Glomerular endothelial cell (primary cell): Measurements from ENCODE around the gene SCYL3. TPM values are rescaled to one million over a fixed set of nuclear protein-coding genes. Genes with fewer than 3 reads are reported as not detected.

Source experiments
- DNase-seq: peaks from one replicate; pipeline ENCODE4 v3.0.0-alpha.2; 2011; ENCODE audit warnings: low read depth, low spot score; ENCODE audit errors: extremely low read depth
- total RNA-seq: library from RNA; depleted of rRNA; stranded (reverse); fragments of >200 nt; gene quantifications from 2 replicates; pipeline ENCODE4 v1.2.3, GENCODE V29; 2015

SCYL3 gene
- total RNA-seq, 1 donor from 2014 or later: 4.1 TPM

DNA sequence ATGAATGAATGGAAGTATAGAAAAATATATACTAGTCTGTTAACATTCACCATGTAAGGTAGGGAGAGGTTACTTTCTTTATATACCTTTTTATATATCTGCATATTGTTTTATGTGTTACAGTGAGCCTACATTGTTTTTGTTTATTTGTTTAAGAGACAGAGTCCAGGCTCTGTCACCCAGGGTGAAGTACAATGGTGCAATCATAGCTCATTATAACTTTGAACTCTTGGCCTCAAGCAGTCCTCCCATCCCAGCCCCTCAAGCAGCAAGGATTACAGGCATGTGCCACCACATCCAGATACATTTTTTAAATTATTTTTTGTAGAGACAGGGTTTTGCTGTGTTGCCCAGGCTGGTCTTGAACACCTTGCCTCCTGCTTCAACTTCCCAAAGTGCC lies 7.4 kb upstream of the SCYL3 start:
- DNase-seq: no peak

GRCh38 chr1:169900571-169900970 lies 6.9 kb upstream of the SCYL3 start:
- DNase-seq: no peak

GRCh38 chr1:169899519-169900217 lies 6.0 kb upstream of the SCYL3 start:
- DNase-seq: no peak

DNA sequence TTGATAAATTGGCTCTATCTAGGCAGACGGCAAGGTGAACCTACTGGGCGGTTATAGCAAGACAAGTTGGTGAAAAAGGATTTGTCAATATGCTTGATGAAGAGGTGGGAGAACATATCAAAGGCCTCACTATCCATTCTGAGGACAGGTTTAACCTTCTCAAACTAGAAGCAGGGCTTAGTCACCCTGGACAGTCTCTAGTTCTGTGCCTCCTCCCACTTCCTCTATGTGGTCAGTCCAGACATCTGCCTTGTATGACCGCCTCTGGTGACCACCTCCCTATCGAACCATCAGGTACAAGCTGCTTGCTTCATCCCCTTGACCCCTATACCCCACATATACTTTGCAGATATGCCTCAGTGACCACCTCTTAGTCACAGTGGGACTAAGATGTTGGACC lies 2.3 kb upstream of the SCYL3 start:
- DNase-seq: no peak

DNA sequence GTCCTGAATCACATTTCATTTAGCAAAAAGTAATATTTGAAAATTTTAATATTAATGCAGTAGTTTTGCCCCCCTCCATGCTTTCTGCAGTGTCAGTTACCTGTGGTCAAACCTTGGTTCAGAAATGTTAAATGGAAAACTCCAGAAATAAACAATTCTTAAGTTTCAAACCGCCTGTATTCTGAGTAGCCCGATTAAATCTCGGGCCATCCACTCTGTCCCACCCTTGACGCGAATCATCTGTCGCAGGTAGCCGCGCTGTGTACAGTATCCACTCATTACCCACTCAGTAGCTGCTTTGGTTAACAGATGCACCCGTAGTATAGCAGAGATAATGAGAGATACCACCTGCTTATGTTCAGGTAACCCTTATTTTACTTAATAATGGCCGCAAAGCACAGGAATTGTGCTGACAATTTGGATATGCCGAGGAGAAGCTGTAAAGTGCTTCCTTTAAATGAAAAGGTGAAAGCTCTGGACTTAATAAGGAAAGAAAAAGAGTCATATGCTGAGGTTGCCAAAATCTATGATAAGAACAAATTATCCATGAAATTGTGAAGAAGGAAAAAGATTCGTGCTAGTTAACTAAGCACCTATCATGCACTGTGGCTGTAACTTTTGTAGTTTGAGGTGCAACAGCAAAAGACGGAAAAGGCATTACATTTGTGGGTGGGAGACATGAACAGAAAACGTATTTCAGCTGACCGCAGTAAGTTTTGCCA lies 889 bp upstream of the SCYL3 start:
- no peak for DNase-seq

- DNase-seq: no peak
Measured at GRCh38 chr1:169892927-169893644, 610 bp downstream of the SCYL3 start.

DNA sequence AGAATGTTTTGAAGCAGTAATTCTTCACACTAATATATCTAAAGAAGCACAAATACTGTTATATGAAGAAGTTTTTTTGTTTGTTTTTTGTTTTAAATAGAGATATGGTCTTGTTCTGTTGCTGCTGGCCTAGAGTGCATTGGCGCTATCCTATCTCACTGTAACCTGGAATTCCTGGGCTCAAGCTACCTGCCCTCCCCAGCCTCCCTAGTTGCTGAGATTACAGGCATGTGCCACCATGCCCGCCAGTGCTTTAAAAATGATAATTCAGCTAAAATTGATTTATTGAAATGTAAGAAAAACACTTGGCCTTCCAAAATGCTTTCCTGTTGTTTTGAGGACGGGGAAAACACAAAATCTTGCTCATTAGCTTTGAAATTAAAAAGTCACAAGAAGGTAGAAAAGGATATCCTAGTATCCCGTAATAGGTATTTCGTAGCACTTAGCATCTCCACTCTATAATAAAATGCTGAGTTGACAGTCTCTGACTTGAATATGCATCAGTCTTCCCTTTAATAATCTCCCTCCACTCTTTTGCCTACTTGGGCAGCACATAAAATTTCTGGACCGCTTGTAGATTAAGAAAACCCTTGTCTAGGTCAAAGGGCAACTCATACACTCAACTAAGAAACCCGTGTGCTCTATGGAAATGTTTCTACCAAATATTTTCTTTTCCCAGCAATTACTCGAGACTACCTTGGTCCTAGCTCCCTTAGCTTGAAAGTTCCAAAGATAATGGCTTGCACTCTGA lies 1.3 kb downstream of the SCYL3 start:
- DNase-seq: no peak

DNA sequence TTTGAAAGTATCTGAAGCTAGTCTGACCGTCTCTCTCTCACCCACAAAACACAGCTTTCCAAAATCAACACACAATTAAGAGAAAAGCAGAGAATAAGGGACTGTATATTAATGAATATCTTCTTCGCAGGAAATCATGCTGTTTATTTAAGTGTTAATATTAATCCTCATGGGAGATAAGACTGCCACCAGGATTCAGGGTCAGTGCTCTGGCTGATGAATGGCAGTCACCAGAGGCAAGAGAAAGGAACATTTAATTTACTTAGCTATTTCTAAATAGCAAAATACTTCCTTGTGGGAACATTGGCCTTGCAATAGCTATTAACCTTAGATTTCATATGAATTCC lies 2.2 kb downstream of the SCYL3 start:
- no peak for DNase-seq

DNA sequence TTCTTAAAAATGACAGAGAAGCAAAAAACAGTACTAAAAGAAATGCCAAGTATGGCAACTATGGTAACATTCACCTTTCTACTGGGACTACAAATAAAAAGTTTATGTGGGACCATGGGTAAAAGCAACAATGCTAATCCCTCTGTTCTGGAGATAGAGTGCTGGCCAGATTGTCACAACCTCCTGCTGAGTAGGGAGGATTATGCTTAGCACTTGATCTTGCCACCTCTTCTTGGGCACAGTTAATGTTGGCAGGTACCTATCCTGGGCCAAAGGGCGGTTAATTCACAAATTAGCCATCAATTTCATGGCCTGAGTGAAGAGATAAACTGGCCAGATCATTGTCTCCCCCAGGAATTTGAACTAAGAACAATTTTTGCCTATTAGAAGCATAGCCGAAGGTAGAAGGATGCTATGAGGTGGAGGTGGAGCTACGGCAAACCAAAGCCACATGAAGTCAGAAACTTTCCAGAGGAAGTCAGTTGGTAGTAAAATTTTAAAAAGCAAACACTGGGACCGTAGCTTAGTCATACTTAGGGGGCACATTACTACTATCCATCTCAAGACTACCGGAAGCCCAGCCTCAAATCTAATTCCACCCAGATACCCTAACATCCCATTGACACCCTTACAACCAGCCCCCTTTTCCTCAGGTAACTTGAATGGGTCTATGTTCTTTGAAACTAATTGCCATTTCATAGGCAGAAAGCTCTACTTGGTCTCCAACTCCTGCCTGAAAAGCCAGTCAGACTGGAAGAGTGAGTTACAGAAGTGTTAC lies 2.7 kb downstream of the SCYL3 start:
- no peak for DNase-seq

DNA sequence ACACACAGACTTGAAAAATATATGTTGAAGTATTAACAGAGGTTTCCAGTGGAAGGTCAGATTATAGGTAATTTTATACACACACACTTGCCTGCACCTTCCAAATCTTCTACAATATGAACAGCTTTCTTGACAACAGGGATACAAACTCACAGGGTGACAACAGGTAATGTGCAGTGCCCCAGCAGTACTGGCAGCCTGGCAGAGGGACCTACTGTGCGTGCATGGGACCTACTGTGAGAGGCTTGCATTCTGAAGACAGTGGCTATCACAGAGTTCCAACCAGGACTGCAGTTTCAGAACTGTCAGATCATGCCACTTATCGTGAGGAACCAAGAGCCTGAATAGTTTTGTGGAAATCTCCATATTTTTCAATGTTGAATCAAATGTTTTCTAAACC lies 3.8 kb downstream of the SCYL3 start:
- DNase-seq: no peak

- DNase-seq: no peak
Measured at GRCh38 chr1:169886931-169887330, 6.8 kb downstream of the SCYL3 start.

DNA sequence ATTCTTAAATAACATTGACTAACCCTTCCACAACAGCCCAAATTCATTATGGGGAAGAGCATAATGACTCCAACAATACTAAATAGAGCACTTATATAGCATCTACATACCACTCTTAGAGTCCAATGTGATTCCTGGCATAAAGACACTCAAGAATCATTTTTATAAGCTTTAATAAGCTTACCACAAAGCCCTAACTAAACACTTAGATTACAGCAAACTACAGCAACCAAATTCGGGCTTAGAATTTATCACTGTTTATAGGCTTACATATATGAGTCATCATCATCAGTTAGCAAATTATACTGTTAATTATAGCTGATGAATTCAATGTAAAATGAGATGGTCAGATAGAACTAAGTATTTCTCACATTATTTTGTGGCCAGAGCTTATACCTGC lies 7.3 kb downstream of the SCYL3 start:
- DNase-seq: no peak

DNA sequence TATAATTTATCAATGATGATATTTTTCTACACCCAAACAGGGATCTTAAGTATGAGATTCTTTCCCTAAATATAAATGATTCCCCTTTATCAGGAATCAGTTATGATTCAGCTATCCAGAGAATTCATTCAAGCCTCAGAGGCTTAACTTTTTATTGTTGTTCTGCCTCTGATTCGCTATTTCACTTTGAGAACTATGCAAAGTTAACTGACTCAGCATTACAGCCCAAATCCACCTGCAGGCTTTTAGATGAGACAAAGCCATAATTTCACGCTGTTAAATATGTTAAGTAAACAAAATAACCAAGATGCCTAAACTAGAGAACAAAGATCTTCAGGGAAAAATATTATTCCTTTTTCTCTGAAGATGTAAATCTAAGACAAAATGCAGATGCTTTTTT lies 8.5 kb downstream of the SCYL3 start:
- no peak for DNase-seq

DNA sequence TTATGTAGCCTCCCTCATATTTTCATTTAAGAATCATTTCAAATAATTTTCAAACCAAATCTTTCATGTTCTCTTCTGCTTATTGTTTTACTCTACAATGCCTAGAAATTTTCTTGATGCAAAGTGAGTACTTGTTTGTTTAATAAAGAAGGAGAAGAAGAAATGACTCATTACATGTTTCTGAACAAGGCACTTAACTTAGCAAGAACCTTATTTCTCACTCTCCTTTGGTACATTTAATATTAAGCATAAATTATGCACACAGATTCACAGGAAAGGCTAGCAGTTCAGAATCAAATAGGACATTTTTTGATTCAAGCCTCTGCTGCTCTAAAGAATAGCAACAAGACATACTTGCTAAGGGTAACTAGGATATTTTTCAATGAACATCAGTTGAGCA lies 9.1 kb downstream of the SCYL3 start:
- DNase-seq: no peak

DNA sequence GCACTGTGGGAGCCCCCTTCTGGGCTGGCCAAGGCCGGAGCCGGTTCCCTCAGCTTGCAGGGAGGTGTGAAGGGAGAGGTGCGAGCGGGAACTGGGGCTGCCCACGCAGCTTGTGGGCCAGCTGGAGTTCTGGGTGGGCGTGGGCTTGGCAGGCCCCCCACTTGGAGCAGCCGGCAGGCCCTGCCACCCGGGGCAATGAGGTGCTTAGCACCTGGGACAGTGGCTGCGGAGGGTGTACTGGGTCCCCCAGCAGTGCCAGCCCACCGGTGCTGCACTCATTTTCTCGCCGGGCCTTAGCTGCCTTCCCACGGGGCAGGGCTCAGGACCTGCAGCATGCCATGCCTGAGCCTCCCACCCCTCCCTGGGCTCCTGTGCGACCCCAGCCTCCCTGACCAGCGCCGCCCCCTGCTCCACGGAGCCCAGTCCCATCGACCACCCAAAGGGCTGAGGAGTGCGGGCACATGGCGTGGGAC lies 11.6 kb downstream of the SCYL3 start:
- no peak for DNase-seq

DNA sequence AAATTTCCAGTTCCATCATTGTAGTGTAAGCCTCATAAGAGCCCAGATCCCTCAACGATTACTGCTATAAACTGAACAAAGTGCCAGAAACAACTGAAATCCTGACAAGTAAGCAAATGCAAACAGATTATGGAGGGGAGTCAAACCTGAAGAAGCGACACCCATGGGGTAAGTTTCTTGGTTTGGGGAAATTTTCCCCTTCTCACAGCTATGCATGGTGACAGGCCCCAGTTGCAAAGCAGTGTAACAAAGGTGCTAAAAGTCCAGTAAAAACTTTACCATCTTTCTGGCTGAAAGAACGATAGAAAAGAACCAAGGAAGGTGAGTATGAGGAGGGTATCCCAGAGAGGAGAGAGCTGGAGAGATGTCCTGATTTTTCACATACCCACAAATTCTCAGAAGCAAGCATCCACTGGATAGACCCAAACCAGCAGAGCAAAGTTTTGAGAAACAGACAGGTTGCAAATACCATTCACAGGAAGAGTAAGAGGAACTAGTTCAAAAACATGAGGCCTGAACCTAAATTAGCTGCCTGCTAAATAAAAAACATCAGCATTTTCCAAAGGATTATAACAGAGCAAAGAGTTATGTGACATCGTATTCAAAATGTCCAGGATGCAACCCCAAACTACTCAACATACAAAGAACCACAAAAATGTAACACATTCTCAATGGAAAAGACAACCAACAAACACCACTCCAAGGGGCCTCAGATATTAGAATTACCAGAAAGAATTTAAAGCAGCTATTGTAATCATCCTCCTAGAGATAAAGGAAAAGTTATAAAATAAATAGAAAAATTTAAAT lies 14.5 kb downstream of the SCYL3 start:
- no peak for DNase-seq

GRCh38 chr1:169878498-169878897 lies 15.2 kb downstream of the SCYL3 start:
- DNase-seq: no peak

DNA sequence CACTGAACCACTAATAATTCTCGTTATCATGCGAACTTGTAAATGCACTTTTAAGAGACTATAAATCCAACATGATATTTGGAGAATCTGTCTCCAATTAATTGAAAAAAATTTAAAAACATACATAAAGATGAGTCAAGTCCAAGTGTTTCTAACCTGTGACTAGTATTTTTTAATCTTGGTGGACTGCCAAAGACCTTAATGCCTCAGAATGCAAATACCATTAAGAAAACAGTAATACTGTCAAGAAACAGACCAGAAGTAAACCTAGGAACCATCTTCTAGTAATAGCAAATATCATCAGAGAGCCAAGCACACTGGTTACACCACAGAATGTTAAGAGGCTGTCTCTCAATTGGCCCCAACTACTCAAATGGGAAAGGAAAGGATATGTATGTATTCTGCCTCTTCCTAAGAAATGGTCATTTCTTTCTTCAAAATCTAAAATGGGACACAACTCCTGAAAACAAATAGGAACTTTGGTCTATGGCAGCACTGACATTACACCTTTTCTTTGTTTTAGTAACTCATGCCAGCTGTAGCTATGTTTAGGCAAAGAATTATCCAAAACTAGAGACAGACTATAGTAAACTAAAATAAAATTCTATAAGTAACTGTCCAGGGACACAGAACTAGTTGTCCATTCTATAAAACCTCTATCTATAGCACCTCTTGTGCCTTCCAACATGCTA lies 15.8 kb downstream of the SCYL3 start:
- no peak for DNase-seq

DNA sequence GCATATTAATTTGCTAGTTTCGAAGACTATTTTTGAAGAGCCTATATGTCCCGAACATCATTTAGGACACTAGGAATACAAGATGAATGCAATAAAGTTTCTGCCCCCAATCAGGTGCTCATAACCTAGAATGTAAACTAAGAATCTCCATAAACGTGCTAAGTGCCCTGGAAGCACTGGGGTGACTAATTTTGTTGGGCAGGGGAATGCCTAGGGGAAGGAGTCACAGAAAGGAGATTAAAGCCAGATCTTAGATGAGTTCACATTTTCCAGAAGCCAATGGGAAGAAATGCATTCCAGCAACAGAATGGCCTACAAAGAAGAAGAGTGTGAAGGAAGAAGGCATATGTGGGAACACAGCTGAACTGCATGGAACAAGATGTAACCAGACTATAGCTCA lies 19.5 kb downstream of the SCYL3 start:
- DNase-seq: no peak
